HG03558 (cell line): ENCODE data around the gene ZNF366.

ENCODE experiments used
- ATAC-seq: cut with Tn5 transposase; IDR thresholded peaks from one replicate; pipeline ENCODE4 v1.9.1; 2021; ENCODE audit warnings: moderate number of reproducible peaks; ENCODE audit not compliant: unreplicated experiment; ENCODE audit errors: extremely low read depth

The ZNF366 gene

GRCh38 chr5:72447751-72448150 is 59.5 kb downstream of the ZNF366 start:
- ATAC-seq, result no peak

- no peak for ATAC-seq
Observed at GRCh38 chr5:72445969-72446368, 61.2 kb downstream of the ZNF366 start.

- no peak for ATAC-seq
Observed at GRCh38 chr5:72443883-72444282, 63.3 kb downstream of the ZNF366 start.

- ATAC-seq, result no peak
Observed at GRCh38 chr5:72441862-72442540, 65.2 kb downstream of the ZNF366 start.

GRCh38 chr5:72441094-72441723 is 66.0 kb downstream of the ZNF366 start:
- ATAC-seq, result no peak

GRCh38 chr5:72440207-72440638 is 67.0 kb downstream of the ZNF366 start:
- no peak for ATAC-seq

GRCh38 chr5:72439192-72439591 is 68.0 kb downstream of the ZNF366 start:
- ATAC-seq, result no peak

- no peak for ATAC-seq
Observed at GRCh38 chr5:72438141-72438540, 69.1 kb downstream of the ZNF366 start.

GRCh38 chr5:72436796-72437471 is 70.3 kb downstream of the ZNF366 start:
- ATAC-seq, result no peak

- no peak for ATAC-seq
Observed at GRCh38 chr5:72434781-72435437, 72.3 kb downstream of the ZNF366 start.

- ATAC-seq, result no peak
Observed at GRCh38 chr5:72434056-72434780, 73.0 kb downstream of the ZNF366 start.

GRCh38 chr5:72433522-72433921 is 73.7 kb downstream of the ZNF366 start:
- ATAC-seq, result no peak

- ATAC-seq, result no peak
Observed at GRCh38 chr5:72428669-72429068, 78.5 kb downstream of the ZNF366 start.

- no peak for ATAC-seq
Observed at GRCh38 chr5:72427488-72428437, 79.4 kb downstream of the ZNF366 start.

- ATAC-seq, result no peak
Observed at GRCh38 chr5:72427016-72427415, 80.2 kb downstream of the ZNF366 start.

- ATAC-seq, result no peak
Observed at GRCh38 chr5:72426019-72426418, 81.2 kb downstream of the ZNF366 start.

GRCh38 chr5:72418271-72418670 is 88.9 kb downstream of the ZNF366 start:
- no peak for ATAC-seq

- no peak for ATAC-seq
Observed at GRCh38 chr5:72417333-72418062, 89.7 kb downstream of the ZNF366 start.
